Measurements from ENCODE around the gene XXYLT1.

- peak; percentile 44; the same call in 1 of the 2 replicates for TF ChIP-seq CTCF (conservative IDR thresholded peaks at IDR 0.05; ENCODE audit: low read depth, low read length)
- TF ChIP-seq EZH2 (IDR thresholded peaks at IDR 0.05; ENCODE audit: borderline replicate concordance, low read depth, low read length, poor library complexity, severe bottlenecking) = no peak
These were observed 82.5 kb downstream of the XXYLT1 start for GRCh38 chr3:195188426-195188927.
